GM21528 (cell line): ENCODE data around the gene ABTB2.
"Not testable (repeated sequence)": the region's sequence is repeated elsewhere in the genome, so short reads cannot be mapped to it uniquely, and the experiment has no call there.

ENCODE experiments used
- ATAC-seq: cut with Tn5 transposase; IDR thresholded peaks from one replicate; pipeline ENCODE4 v1.9.1; 2021; ENCODE audit warnings: mild to moderate bottlenecking, moderate library complexity; ENCODE audit not compliant: unreplicated experiment, low FRiP score

Gene ABTB2

GRCh38 chr11:34222030-34222429 lies 135.8 kb downstream of the ABTB2 start:
- no peak for ATAC-seq

- ATAC-seq = no peak
Measured at GRCh38 chr11:34219941-34220370, 137.9 kb downstream of the ABTB2 start.

- no peak for ATAC-seq
Measured at GRCh38 chr11:34219279-34219678, 138.5 kb downstream of the ABTB2 start.

- ATAC-seq = not testable (repeated sequence)
Measured at GRCh38 chr11:34218756-34219155, 139.1 kb downstream of the ABTB2 start.

- no peak for ATAC-seq
Measured at GRCh38 chr11:34218067-34218466, 139.7 kb downstream of the ABTB2 start.

- ATAC-seq = no peak
Measured at GRCh38 chr11:34216706-34217105, 141.1 kb downstream of the ABTB2 start.

GRCh38 chr11:34215806-34216453 lies 141.9 kb downstream of the ABTB2 start:
- no peak for ATAC-seq

GRCh38 chr11:34214961-34215805 lies 142.6 kb downstream of the ABTB2 start:
- ATAC-seq = no peak

- ATAC-seq = no peak
Measured at GRCh38 chr11:34213366-34213765, 144.4 kb downstream of the ABTB2 start.

GRCh38 chr11:34212566-34212965 lies 145.2 kb downstream of the ABTB2 start:
- no peak for ATAC-seq

- no peak for ATAC-seq
Measured at GRCh38 chr11:34209809-34210208, 148.0 kb downstream of the ABTB2 start.

- no peak for ATAC-seq
Measured at GRCh38 chr11:34208266-34209135, 149.3 kb downstream of the ABTB2 start.

- ATAC-seq = no peak
Measured at GRCh38 chr11:34207487-34208180, 150.2 kb downstream of the ABTB2 start.

GRCh38 chr11:34206407-34207300 lies 151.2 kb downstream of the ABTB2 start:
- no peak for ATAC-seq

- ATAC-seq = no peak
Measured at GRCh38 chr11:34205326-34206035, 152.3 kb downstream of the ABTB2 start.

GRCh38 chr11:34204396-34205279 lies 153.2 kb downstream of the ABTB2 start:
- no peak for ATAC-seq

GRCh38 chr11:34203377-34203871 lies 154.4 kb downstream of the ABTB2 start:
- ATAC-seq = no peak

GRCh38 chr11:34201129-34201528 lies 156.7 kb downstream of the ABTB2 start:
- no peak for ATAC-seq
